HepG2 (cell line): Measurements from ENCODE around the gene HAGH. TPM values are rescaled to one million over a fixed set of nuclear protein-coding genes. Genes with fewer than 3 reads are reported as not detected.

Source experiments
- AKAP8 ChIP-seq: sonication (generic); formaldehyde crosslinking; IDR thresholded peaks from 2 replicates; pipeline ENCODE4 v1.5.1; 2020; ENCODE audit warnings: mild to moderate bottlenecking, missing genetic modification reagents
- CSRNP2 ChIP-seq: sonication (generic); formaldehyde crosslinking; conservative IDR thresholded peaks from 2 replicates; pipeline ENCODE4 v1.8.0; 2022; ENCODE audit warnings: low read depth, missing genetic modification reagents
- HCFC1 ChIP-seq: fragments of 150-350 bp; IDR thresholded peaks from 2 replicates; pipeline ENCODE4 v1.6.1; 2014; ENCODE audit warnings: low read depth, low read length
- ISL2 ChIP-seq: sonication (generic); formaldehyde crosslinking; IDR thresholded peaks from 2 replicates; pipeline ENCODE4 v1.5.0; 2020; ENCODE audit warnings: missing genetic modification reagents
- KDM5A ChIP-seq: fragments of 200-600 bp; sonication (generic); IDR thresholded peaks from 2 replicates; pipeline ENCODE4 v1.7.0; 2018; ENCODE audit warnings: antibody characterized with exemption, mild to moderate bottlenecking, low read length, borderline replicate concordance
- MAFG ChIP-seq: sonication (generic); formaldehyde crosslinking; IDR thresholded peaks from 2 replicates; pipeline ENCODE4 v1.5.1; 2020; ENCODE audit warnings: mild to moderate bottlenecking, missing genetic modification reagents
- TAF1 ChIP-seq: sonication (generic); formaldehyde crosslinking; IDR thresholded peaks from 2 replicates; pipeline ENCODE4 v1.4.0; 2020; ENCODE audit warnings: missing genetic modification reagents
- TBX3 ChIP-seq: fragments of 450-650 bp; IDR thresholded peaks from 2 replicates; pipeline ENCODE4 v1.6.1; 2017; ENCODE audit warnings: antibody characterized with exemption, mild to moderate bottlenecking, inconsistent platforms, borderline replicate concordance
- ZIK1 ChIP-seq: sonication (generic); formaldehyde crosslinking; IDR thresholded peaks from 2 replicates; pipeline ENCODE4 v1.5.0; 2020; ENCODE audit warnings: mild to moderate bottlenecking, low read depth, missing genetic modification reagents, borderline replicate concordance
- ZNF121 ChIP-seq: sonication (generic); formaldehyde crosslinking; IDR thresholded peaks from 2 replicates; pipeline ENCODE4 v1.5.0; 2020; ENCODE audit warnings: mild to moderate bottlenecking, missing genetic modification reagents
- ZNF264 ChIP-seq: sonication (generic); formaldehyde crosslinking; IDR thresholded peaks from 2 replicates; pipeline ENCODE4 v1.4.0; 2020; ENCODE audit warnings: missing genetic modification reagents
- ZNF33B ChIP-seq: sonication (generic); formaldehyde crosslinking; IDR thresholded peaks from 2 replicates; pipeline ENCODE4 v1.5.1; 2020; ENCODE audit warnings: mild to moderate bottlenecking, missing genetic modification reagents
- ZNF503 ChIP-seq: sonication (generic); formaldehyde crosslinking; IDR thresholded peaks from 2 replicates; pipeline ENCODE4 v1.4.0; 2020; ENCODE audit warnings: missing genetic modification reagents
- polyA plus RNA-seq, 8 experiments: library from polyadenylated mRNA; depleted of rRNA in 3 of 8; stranded (reverse) in 7 of 8; unstranded in 1 of 8; fragments of >200 nt; fragmentation: Illumina TruSeq in 4 of 8; extraction: Trizol in 4 of 8; gene quantifications; 2 replicates each; pipeline versions ENCODE4 v1.2.1 to v1.2.3, GENCODE V29; 2011 to 2016; ENCODE audit warnings: low read depth in 4 of 8, missing spikeins in 1 of 8, mixed read lengths in 1 of 8; ENCODE audit not compliant: insufficient read depth in 1 of 8
- total RNA-seq, 5 experiments: library from RNA; depleted of rRNA; stranded (reverse); fragments of >200 nt; fragmentation: Illumina TruSeq; extraction: Trizol; gene quantifications; 2 replicates each; pipeline ENCODE4 v1.2.3, GENCODE V29; 2016; ENCODE audit warnings: low read depth in 1 of 5
- TF ChIP-seq, protein P1 (sequence below): sonication (generic); formaldehyde crosslinking; IDR thresholded peaks from 2 replicates; pipeline ENCODE4 v1.5.1; 2020; ENCODE audit warnings: missing genetic modification reagents, mild to moderate bottlenecking, borderline replicate concordance
- TF ChIP-seq, protein P2 (sequence below): sonication (generic); formaldehyde crosslinking; IDR thresholded peaks from 2 replicates; pipeline ENCODE4 v1.4.0; 2020; ENCODE audit warnings: mild to moderate bottlenecking, missing genetic modification reagents
- TF ChIP-seq, protein P3 (sequence below): sonication (generic); formaldehyde crosslinking; IDR thresholded peaks from 2 replicates; pipeline ENCODE4 v1.5.0; 2020; ENCODE audit warnings: mild to moderate bottlenecking, missing genetic modification reagents
- TF ChIP-seq, protein P4 (sequence below): sonication (generic); formaldehyde crosslinking; IDR thresholded peaks from 2 replicates; pipeline ENCODE4 v1.4.0; 2020; ENCODE audit warnings: missing genetic modification reagents

Gene HAGH
- total and polyA plus RNA-seq, 2 of the 13 experiments (the other 11 are each of a cell fraction or from before 2014, with no cell fraction given) = 70.4 to 95.4 TPM

GRCh38 chr16:1832838-1833454 is 6.3 kb upstream of the HAGH start (continued):
- TF ChIP-seq ZNF121 (peak; percentile 94), ISL2 (CRISPR knock-in tag) (peak; percentile 87), MAFG (CRISPR knock-in tag) (no peak), TAF1 (CRISPR knock-in tag) (peak; percentile 24; the same call in 1 of the 2 replicates), CSRNP2 (CRISPR knock-in tag) (no peak), AKAP8 (CRISPR knock-in tag) (no peak; the same call in 1 of the 2 replicates), KDM5A (no peak), ZNF33B (CRISPR knock-in tag) (no peak), HCFC1 (no peak), ZIK1 (CRISPR knock-in tag) (peak; percentile 60; the same call in 1 of the 2 replicates), TBX3 (no peak), ZNF264 (peak; percentile 100), ZNF503 (peak; percentile 85; the same call in 1 of the 2 replicates)
- TF ChIP-seq, protein P1, sequence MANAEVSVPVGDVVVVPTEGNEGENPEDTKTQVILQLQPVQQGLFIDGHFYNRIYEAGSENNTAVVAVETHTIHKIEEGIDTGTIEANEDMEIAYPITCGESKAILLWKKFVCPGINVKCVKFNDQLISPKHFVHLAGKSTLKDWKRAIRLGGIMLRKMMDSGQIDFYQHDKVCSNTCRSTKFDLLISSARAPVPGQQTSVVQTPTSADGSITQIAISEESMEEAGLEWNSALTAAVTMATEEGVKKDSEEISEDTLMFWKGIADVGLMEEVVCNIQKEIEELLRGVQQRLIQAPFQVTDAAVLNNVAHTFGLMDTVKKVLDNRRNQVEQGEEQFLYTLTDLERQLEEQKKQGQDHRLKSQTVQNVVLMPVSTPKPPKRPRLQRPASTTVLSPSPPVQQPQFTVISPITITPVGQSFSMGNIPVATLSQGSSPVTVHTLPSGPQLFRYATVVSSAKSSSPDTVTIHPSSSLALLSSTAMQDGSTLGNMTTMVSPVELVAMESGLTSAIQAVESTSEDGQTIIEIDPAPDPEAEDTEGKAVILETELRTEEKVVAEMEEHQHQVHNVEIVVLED (CRISPR knock-in tag) = peak; percentile 41; the same call in 1 of the 2 replicates
- TF ChIP-seq, protein P2, sequence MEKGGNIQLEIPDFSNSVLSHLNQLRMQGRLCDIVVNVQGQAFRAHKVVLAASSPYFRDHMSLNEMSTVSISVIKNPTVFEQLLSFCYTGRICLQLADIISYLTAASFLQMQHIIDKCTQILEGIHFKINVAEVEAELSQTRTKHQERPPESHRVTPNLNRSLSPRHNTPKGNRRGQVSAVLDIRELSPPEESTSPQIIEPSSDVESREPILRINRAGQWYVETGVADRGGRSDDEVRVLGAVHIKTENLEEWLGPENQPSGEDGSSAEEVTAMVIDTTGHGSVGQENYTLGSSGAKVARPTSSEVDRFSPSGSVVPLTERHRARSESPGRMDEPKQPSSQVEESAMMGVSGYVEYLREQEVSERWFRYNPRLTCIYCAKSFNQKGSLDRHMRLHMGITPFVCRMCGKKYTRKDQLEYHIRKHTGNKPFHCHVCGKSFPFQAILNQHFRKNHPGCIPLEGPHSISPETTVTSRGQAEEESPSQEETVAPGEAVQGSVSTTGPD (CRISPR knock-in tag) = no peak
- TF ChIP-seq, protein P3, sequence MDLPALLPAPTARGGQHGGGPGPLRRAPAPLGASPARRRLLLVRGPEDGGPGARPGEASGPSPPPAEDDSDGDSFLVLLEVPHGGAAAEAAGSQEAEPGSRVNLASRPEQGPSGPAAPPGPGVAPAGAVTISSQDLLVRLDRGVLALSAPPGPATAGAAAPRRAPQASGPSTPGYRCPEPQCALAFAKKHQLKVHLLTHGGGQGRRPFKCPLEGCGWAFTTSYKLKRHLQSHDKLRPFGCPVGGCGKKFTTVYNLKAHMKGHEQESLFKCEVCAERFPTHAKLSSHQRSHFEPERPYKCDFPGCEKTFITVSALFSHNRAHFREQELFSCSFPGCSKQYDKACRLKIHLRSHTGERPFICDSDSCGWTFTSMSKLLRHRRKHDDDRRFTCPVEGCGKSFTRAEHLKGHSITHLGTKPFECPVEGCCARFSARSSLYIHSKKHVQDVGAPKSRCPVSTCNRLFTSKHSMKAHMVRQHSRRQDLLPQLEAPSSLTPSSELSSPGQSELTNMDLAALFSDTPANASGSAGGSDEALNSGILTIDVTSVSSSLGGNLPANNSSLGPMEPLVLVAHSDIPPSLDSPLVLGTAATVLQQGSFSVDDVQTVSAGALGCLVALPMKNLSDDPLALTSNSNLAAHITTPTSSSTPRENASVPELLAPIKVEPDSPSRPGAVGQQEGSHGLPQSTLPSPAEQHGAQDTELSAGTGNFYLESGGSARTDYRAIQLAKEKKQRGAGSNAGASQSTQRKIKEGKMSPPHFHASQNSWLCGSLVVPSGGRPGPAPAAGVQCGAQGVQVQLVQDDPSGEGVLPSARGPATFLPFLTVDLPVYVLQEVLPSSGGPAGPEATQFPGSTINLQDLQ = no peak
- TF ChIP-seq, protein P4, sequence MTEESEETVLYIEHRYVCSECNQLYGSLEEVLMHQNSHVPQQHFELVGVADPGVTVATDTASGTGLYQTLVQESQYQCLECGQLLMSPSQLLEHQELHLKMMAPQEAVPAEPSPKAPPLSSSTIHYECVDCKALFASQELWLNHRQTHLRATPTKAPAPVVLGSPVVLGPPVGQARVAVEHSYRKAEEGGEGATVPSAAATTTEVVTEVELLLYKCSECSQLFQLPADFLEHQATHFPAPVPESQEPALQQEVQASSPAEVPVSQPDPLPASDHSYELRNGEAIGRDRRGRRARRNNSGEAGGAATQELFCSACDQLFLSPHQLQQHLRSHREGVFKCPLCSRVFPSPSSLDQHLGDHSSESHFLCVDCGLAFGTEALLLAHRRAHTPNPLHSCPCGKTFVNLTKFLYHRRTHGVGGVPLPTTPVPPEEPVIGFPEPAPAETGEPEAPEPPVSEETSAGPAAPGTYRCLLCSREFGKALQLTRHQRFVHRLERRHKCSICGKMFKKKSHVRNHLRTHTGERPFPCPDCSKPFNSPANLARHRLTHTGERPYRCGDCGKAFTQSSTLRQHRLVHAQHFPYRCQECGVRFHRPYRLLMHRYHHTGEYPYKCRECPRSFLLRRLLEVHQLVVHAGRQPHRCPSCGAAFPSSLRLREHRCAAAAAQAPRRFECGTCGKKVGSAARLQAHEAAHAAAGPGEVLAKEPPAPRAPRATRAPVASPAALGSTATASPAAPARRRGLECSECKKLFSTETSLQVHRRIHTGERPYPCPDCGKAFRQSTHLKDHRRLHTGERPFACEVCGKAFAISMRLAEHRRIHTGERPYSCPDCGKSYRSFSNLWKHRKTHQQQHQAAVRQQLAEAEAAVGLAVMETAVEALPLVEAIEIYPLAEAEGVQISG (CRISPR knock-in tag) = peak; percentile 55
